ENCODE results near the gene DIPK2A.

DNA sequence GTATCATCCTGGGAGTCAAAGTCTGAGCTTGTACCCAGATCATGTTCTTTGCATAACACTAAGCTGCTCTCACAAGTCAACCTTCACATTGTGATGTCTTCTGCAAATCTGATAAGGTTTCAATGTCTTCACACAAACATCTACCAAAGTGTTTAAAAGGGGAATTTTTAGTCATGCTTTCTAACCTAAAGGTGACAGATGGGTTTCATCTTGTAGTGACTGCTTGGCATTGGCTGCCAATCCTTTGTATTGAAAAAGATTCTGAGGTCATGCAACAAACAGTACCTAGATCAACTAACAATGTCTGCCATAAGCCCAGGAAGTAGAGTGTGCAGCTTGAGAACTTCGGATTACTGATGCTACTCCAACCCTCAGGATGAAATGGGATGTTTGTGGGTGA is 43.6 kb upstream of the DIPK2A start:
- no peak for TF ChIP-seq CTCF (IDR thresholded peaks at IDR 0.05)
- TF ChIP-seq POLR2AphosphoS5 (IDR thresholded peaks at IDR 0.05): no peak
